PC-3 (cell line): Measurements from ENCODE around the gene PLBD1. TPM values are rescaled to one million over a fixed set of nuclear protein-coding genes. Genes with fewer than 3 reads are reported as not detected.

Experiments used
- ATAC-seq: fragments of 200-7000 bp; cut with Tn5 transposase; 2 replicates; pipeline ENCODE4 v1.9.1; 2020; ENCODE audit warnings: mild to moderate bottlenecking, moderate library complexity
- BruUV-seq: library from RNA; stranded (reverse); fragments of 400-500 nt; replicated peaks from 2 replicates; lab custom pipeline; 2021; lab: Mats Ljungman, UMichigan
- CTCF ChIA-PET: fragments of 300-600 bp; sonication (Branson Sonifier 250); formaldehyde crosslinking; loops from one replicate; lab custom pipeline; 2022; ENCODE audit warnings: antibody characterized with exemption; lab: Charles Lee
- POLR2A ChIA-PET: fragments of 300-600 bp; sonication (Branson Sonifier 250); formaldehyde crosslinking; loops from one replicate; lab custom pipeline; 2022; ENCODE audit warnings: antibody characterized with exemption; ENCODE audit not compliant: unreplicated experiment; lab: Charles Lee
- DNase-seq: peaks from one replicate; pipeline ENCODE4 v3.0.0-alpha.2; 2015
- H2AFZ ChIP-seq: fragments of 300-600 bp; sonication (generic); 2 replicates; pipeline ENCODE4 v1.6.0; 2016; ENCODE audit warnings: antibody characterized with exemption, low read length
- H3F3A ChIP-seq: fragments of 300-600 bp; sonication (generic); one replicate; pipeline ENCODE4 v1.6.0; 2017; ENCODE audit warnings: antibody characterized with exemption, low read length, control low read depth, mild to moderate bottlenecking; ENCODE audit not compliant: unreplicated experiment
- H3K27ac ChIP-seq: fragments of 300-600 bp; sonication (generic); 2 replicates; pipeline ENCODE4 v1.5.1; 2016; ENCODE audit warnings: mild to moderate bottlenecking, low read length
- H3K27me3 ChIP-seq: fragments of 300-600 bp; sonication (generic); 2 replicates; pipeline ENCODE4 v1.6.1; 2016; ENCODE audit warnings: low read length, mixed read lengths
- H3K36me3 ChIP-seq: fragments of 300-600 bp; sonication (generic); 2 replicates; pipeline ENCODE4 v1.6.1; 2016; ENCODE audit warnings: low read depth, mixed run types, low read length, mixed read lengths
- H3K4me1 ChIP-seq: fragments of 300-600 bp; sonication (generic); 2 replicates; pipeline ENCODE4 v1.5.1; 2016; ENCODE audit warnings: low read length; ENCODE audit not compliant: insufficient read depth
- H3K4me2 ChIP-seq: fragments of 300-600 bp; sonication (generic); 2 replicates; pipeline ENCODE4 v1.6.0; 2016; ENCODE audit warnings: low read length
- H3K4me3 ChIP-seq: fragments of 300-600 bp; sonication (generic); 2 replicates; pipeline ENCODE4 v1.5.1; 2016; ENCODE audit warnings: mild to moderate bottlenecking, low read length, mixed read lengths
- H3K79me2 ChIP-seq: fragments of 300-600 bp; sonication (generic); 2 replicates; pipeline ENCODE4 v1.6.1; 2017; ENCODE audit warnings: low read length, mixed read lengths
- H3K9ac ChIP-seq: fragments of 300-600 bp; sonication (generic); 2 replicates; pipeline ENCODE4 v1.6.0; 2016; ENCODE audit warnings: mild to moderate bottlenecking, low read length
- H3K9me2 ChIP-seq: fragments of 300-600 bp; sonication (generic); replicated peaks from 2 replicates; pipeline ENCODE4 v1.6.1; 2016; ENCODE audit warnings: mixed run types, low read length, mixed read lengths
- H3K9me3 ChIP-seq: fragments of 300-600 bp; sonication (generic); 2 replicates; pipeline ENCODE4 v1.6.1; 2016; ENCODE audit warnings: low read length, mixed read lengths
- H4K20me1 ChIP-seq: fragments of 300-600 bp; sonication (generic); 2 replicates; pipeline ENCODE4 v1.6.1; 2016; ENCODE audit warnings: low read length, mixed read lengths
- EZH2 ChIP-seq: fragments of 300-600 bp; sonication (generic); IDR thresholded peaks from one replicate; pipeline ENCODE4 v1.6.1; 2017; ENCODE audit warnings: antibody characterized with exemption, mild to moderate bottlenecking, low read length; ENCODE audit not compliant: unreplicated experiment
- EZH2phosphoT487 ChIP-seq: fragments of 300-600 bp; sonication (generic); IDR thresholded peaks from 2 replicates; pipeline ENCODE4 v1.6.1; 2018; ENCODE audit warnings: mild to moderate bottlenecking, antibody characterized with exemption, low read length, borderline replicate concordance
- intact Hi-C: fragments of 100-400 bp; cut with micrococcal nuclease; formaldehyde crosslinking; loops from 2 replicates; pipeline ENCODE4 v1.9.0; 2023
- total RNA-seq: library from RNA; depleted of rRNA; stranded (reverse); fragments of >200 nt; gene quantifications from 2 replicates; pipeline ENCODE4 v1.2.3, GENCODE V29; 2014
- TF ChIP-seq, protein P1 (sequence below): fragments of 300-600 bp; sonication (generic); conservative IDR thresholded peaks from 2 replicates; pipeline ENCODE4 v1.5.1; 2017; ENCODE audit warnings: antibody characterized with exemption, low read depth, mild to moderate bottlenecking, low read length

PLBD1 gene
- total RNA-seq, 1 experiment from 2014 or later = 0.87 TPM

DNA sequence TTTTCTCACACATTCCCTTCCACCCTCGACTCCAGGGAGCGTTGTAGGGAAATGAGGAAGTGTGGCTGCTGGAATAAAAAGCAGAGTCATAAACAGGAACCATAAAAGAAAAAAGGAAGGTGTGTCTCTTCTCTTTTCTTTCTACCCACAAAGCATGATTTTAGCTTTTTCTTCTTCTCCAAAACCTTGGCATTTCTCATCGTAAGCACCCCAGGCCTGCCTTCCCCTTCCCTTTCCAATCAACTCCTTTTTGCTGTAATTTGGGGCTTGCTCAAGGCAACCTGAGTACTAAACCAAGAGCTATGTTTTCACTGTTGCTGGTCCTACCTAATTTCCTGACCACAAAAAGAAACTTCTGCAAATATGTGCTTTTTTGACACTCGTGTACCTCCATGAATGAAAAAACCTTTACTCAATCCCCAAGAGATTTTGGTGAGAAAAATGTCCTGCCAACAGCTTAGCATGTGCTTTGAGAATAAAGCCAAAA, 9.2 kb downstream of the PLBD1 start:
- H3K9ac ChIP-seq = no peak overlapping the region
- peaks cover 6% of the 10 kb centered on the region; the same call in 1 of the 2 replicates for H3K4me1 ChIP-seq
- TF ChIP-seq EZH2 (no peak), EZH2phosphoT487 (no peak)
- TF ChIP-seq, protein P1, sequence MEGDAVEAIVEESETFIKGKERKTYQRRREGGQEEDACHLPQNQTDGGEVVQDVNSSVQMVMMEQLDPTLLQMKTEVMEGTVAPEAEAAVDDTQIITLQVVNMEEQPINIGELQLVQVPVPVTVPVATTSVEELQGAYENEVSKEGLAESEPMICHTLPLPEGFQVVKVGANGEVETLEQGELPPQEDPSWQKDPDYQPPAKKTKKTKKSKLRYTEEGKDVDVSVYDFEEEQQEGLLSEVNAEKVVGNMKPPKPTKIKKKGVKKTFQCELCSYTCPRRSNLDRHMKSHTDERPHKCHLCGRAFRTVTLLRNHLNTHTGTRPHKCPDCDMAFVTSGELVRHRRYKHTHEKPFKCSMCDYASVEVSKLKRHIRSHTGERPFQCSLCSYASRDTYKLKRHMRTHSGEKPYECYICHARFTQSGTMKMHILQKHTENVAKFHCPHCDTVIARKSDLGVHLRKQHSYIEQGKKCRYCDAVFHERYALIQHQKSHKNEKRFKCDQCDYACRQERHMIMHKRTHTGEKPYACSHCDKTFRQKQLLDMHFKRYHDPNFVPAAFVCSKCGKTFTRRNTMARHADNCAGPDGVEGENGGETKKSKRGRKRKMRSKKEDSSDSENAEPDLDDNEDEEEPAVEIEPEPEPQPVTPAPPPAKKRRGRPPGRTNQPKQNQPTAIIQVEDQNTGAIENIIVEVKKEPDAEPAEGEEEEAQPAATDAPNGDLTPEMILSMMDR = no peak
- CTCF ChIA-PET = no interaction called here
- H3K79me2 ChIP-seq = no peaks in the 10 kb centered on the region
- DNase-seq (no peak), ATAC-seq (no peak)
- no peaks in the 10 kb centered on the region for H3K36me3 ChIP-seq
- H3K27me3 ChIP-seq = no peaks in the 10 kb centered on the region
- no peak overlapping the region for H3K4me3 ChIP-seq
- no peaks in the 10 kb centered on the region for H3K9me3 ChIP-seq
- no peaks in the 10 kb centered on the region for H3F3A ChIP-seq
- H4K20me1 ChIP-seq = no peaks in the 10 kb centered on the region
- no TSS peak for BruUV-seq
- H2AFZ ChIP-seq = no peak overlapping the region
- POLR2A ChIA-PET = no interaction called here
- H3K4me2 ChIP-seq = no peak overlapping the region
- no peaks in the 10 kb centered on the region for H3K9me2 ChIP-seq
- no peak overlapping the region for H3K27ac ChIP-seq
- intact Hi-C loops = no loop called here

DNA sequence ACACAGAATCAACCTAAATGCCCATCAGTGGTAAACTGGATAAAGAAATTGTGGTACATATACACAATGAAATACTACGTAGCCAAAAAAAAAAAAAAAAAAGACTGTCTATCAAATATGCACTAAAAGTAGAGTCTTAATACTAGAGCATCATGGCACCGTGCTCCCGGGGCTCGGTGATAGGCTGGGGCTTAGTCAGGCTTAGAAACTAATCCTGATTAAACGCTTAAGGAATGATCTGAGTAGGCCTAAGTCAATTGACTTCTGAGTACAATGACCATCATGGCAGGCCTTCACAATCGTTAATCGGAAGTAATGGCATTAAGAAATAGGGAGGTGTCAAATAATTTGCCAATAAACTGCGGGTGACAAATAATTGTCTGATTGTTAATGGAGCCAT, 9.7 kb downstream of the PLBD1 start:
- no peaks in the 10 kb centered on the region for H4K20me1 ChIP-seq

More for the DNA sequence above, 9.7 kb downstream of the PLBD1 start:
- no TSS peak for BruUV-seq
- POLR2A ChIA-PET = no interaction called here
- H3K9ac ChIP-seq = no peak overlapping the region
- no peak overlapping the region for H3K4me3 ChIP-seq
- H3F3A ChIP-seq = no peaks in the 10 kb centered on the region
- intact Hi-C loops = no loop called here
- no peak overlapping the region for H2AFZ ChIP-seq
- peaks cover 6% of the 10 kb centered on the region; the same call in 1 of the 2 replicates for H3K4me1 ChIP-seq
- H3K36me3 ChIP-seq = no peaks in the 10 kb centered on the region
- H3K79me2 ChIP-seq = no peaks in the 10 kb centered on the region
- no peak for ATAC-seq
- H3K9me2 ChIP-seq = no peaks in the 10 kb centered on the region
- no peak for DNase-seq
- H3K4me2 ChIP-seq = no peak overlapping the region
- no peaks in the 10 kb centered on the region for H3K27me3 ChIP-seq
- no peak overlapping the region for H3K27ac ChIP-seq
- CTCF ChIA-PET = no interaction called here
- no peaks in the 10 kb centered on the region for H3K9me3 ChIP-seq
- TF ChIP-seq EZH2 (no peak), EZH2phosphoT487 (no peak)
- TF ChIP-seq, protein P1 = no peak
